HCT116 (cell line): ENCODE results near the gene ZBED5. TPM values are rescaled to one million over a fixed set of nuclear protein-coding genes. Genes with fewer than 3 reads are reported as not detected.
"Not testable (repeated sequence)": the region's sequence is repeated elsewhere in the genome, so short reads cannot be mapped to it uniquely, and the experiment has no call there.

Experiments used
- ATAC-seq: fragments of 200-7000 bp; cut with Tn5 transposase; 2 replicates; pipeline ENCODE4 v1.9.1; 2020; ENCODE audit warnings: mild to moderate bottlenecking, moderate library complexity
- BruUV-seq: library from RNA; stranded (reverse); fragments of 400-500 nt; replicated peaks from 2 replicates; lab custom pipeline; 2021; lab: Mats Ljungman, UMichigan
- CTCF ChIA-PET: fragments of 300-600 bp; sonication (Branson Sonifier 250); formaldehyde crosslinking; loops from one replicate; lab custom pipeline; 2021; ENCODE audit warnings: antibody characterized with exemption; lab: Charles Lee
- POLR2A ChIA-PET: fragments of 300-600, 350-600 bp; sonication (Branson Sonifier 250); formaldehyde crosslinking; loops from one replicate; lab custom pipeline; 2021; ENCODE audit warnings: antibody characterized with exemption; lab: Charles Lee
- RAD21 ChIA-PET, 2 experiments: fragments of 300-600 bp; sonication (Branson Sonifier 250); formaldehyde crosslinking; loops; one replicate each; lab custom pipeline; 2023; ENCODE audit warnings: low total read pairs in 2 of 2; ENCODE audit not compliant: uncharacterized antibody in 2 of 2, unreplicated experiment in 2 of 2, low non-redundant PET in 1 of 2; lab: Charles Lee
- DNase-seq: peaks from one replicate; pipeline ENCODE4 v3.0.0-alpha.2; 2010; ENCODE audit warnings: low read depth, low spot score
- H2AFZ ChIP-seq: fragments of 200-600 bp; shearing (Covaris generic), sonication (generic); 2 replicates; pipeline ENCODE4 v1.6.1; 2017; ENCODE audit warnings: low read depth, mixed run types, mixed read lengths, antibody characterized with exemption, low read length; ENCODE audit not compliant: poor library complexity, severe bottlenecking
- H3K27ac ChIP-seq: 2 replicates; pipeline ENCODE4 v1.5.1; 2012; ENCODE audit warnings: low read depth, low read length
- H3K27me3 ChIP-seq: fragments of 200-600 bp; sonication (generic); 2 replicates; pipeline ENCODE4 v1.6.1; 2016; ENCODE audit warnings: mixed run types, low read length, mixed read lengths; ENCODE audit not compliant: insufficient read depth
- H3K36me3 ChIP-seq, 2 experiments: fragments of 200-500 bp in 1 of 2; fragments of 200-600 bp in 1 of 2; sonication (Bioruptor generic) in 1 of 2; sonication (generic) in 1 of 2; 2 replicates each; pipeline versions ENCODE4 v1.5.1 to v1.6.1; 2014 to 2016; ENCODE audit warnings: low read length in 2 of 2, inconsistent platforms in 1 of 2, mixed read lengths in 1 of 2, mixed run types in 1 of 2; ENCODE audit not compliant: insufficient read depth in 2 of 2, control insufficient read depth in 1 of 2
- H3K4me1 ChIP-seq, 2 experiments: fragments of 200-600 bp in 1 of 2; sonication (generic) in 1 of 2; 2 replicates each; pipeline versions ENCODE4 v1.5.1 to v1.6.1; 2012 to 2017; ENCODE audit warnings: low read length in 2 of 2, inconsistent platforms in 1 of 2, mild to moderate bottlenecking in 1 of 2, mixed read lengths in 1 of 2, mixed run types in 1 of 2, moderate library complexity in 1 of 2; ENCODE audit not compliant: insufficient read depth in 2 of 2, control insufficient read depth in 1 of 2
- H3K4me2 ChIP-seq: fragments of 200-600 bp; sonication (generic); 2 replicates; pipeline ENCODE4 v1.6.1; 2017; ENCODE audit warnings: mixed run types, low read length, mixed read lengths
- H3K4me3 ChIP-seq, 2 experiments: fragments of 200-600 bp in 1 of 2; sonication (generic) in 1 of 2; replicated peaks in 1 of 2; 2 replicates each; pipeline ENCODE4 v1.5.1; 2011 to 2016; ENCODE audit warnings: low read length in 2 of 2, control low read depth in 1 of 2, low read depth in 1 of 2, mild to moderate bottlenecking in 1 of 2, mixed read lengths in 1 of 2, mixed run types in 1 of 2
- H3K79me2 ChIP-seq: fragments of 200-600 bp; sonication (generic); 2 replicates; pipeline ENCODE4 v1.6.1; 2017; ENCODE audit warnings: mild to moderate bottlenecking, mixed run types, low read length, moderate library complexity, mixed read lengths; ENCODE audit not compliant: insufficient read depth
- H3K9ac ChIP-seq: fragments of 200-600 bp; sonication (generic); 2 replicates; pipeline ENCODE4 v1.6.1; 2016; ENCODE audit warnings: low read length, mixed read lengths
- H3K9me2 ChIP-seq: fragments of 200-600 bp; sonication (generic), shearing (Covaris generic); 2 replicates; pipeline ENCODE4 v1.6.1; 2017; ENCODE audit warnings: mixed run types, mild to moderate bottlenecking, moderate library complexity; ENCODE audit not compliant: insufficient read depth
- H3K9me3 ChIP-seq, 2 experiments: fragments of 200-500 bp in 1 of 2; fragments of 200-600 bp in 1 of 2; sonication (Bioruptor generic) in 1 of 2; sonication (generic) in 1 of 2; 2 replicates each; pipeline ENCODE4 v1.6.1; 2014 to 2017; ENCODE audit warnings: low read length in 2 of 2, mixed read lengths in 2 of 2, inconsistent platforms in 1 of 2, low read depth in 1 of 2, mild to moderate bottlenecking in 1 of 2, mixed run types in 1 of 2, moderate library complexity in 1 of 2; ENCODE audit not compliant: control insufficient read depth in 1 of 2, insufficient read depth in 1 of 2
- H4K20me1 ChIP-seq: fragments of 200-600 bp; sonication (generic), shearing (Covaris generic); 2 replicates; pipeline ENCODE4 v1.6.1; 2017; ENCODE audit warnings: mixed run types, mild to moderate bottlenecking, moderate library complexity; ENCODE audit not compliant: insufficient read depth
- CBX3 ChIP-seq: IDR thresholded peaks from 2 replicates; pipeline ENCODE4 v1.6.1; 2012; ENCODE audit warnings: low read depth
- EGR1 ChIP-seq: IDR thresholded peaks from 2 replicates; pipeline ENCODE4 v1.6.1; 2012; ENCODE audit warnings: low read depth
- ELF1 ChIP-seq: IDR thresholded peaks from 2 replicates; pipeline ENCODE4 v1.6.1; 2012; ENCODE audit warnings: low read depth, borderline replicate concordance
- EZH2 ChIP-seq: fragments of 200-600 bp; sonication (generic); IDR thresholded peaks from 2 replicates; pipeline ENCODE4 v1.6.1; 2017; ENCODE audit warnings: antibody characterized with exemption, mixed run types
- EZH2phosphoT487 ChIP-seq: fragments of 200-600 bp; IDR thresholded peaks from 2 replicates; pipeline ENCODE4 v1.6.1; 2018; ENCODE audit warnings: antibody characterized with exemption, borderline replicate concordance
- JUND ChIP-seq: IDR thresholded peaks from 2 replicates; pipeline ENCODE4 v1.6.1; 2012
- POLR2A ChIP-seq: IDR thresholded peaks from 2 replicates; pipeline ENCODE4 v1.7.0; 2011; ENCODE audit warnings: borderline replicate concordance; ENCODE audit not compliant: insufficient read depth, insufficient read length; ENCODE audit errors: extremely low read depth
- POLR2AphosphoS5 ChIP-seq: IDR thresholded peaks from 2 replicates; pipeline ENCODE4 v1.6.1; 2011; ENCODE audit warnings: mild to moderate bottlenecking, low read depth, low read length, moderate library complexity
- RAD21 ChIP-seq: IDR thresholded peaks from 2 replicates; pipeline ENCODE4 v1.6.1; 2012; ENCODE audit warnings: low read depth, mild to moderate bottlenecking
- SIN3A ChIP-seq: IDR thresholded peaks from 2 replicates; pipeline ENCODE4 v1.6.1; 2012; ENCODE audit warnings: low read depth
- SP1 ChIP-seq: IDR thresholded peaks from 2 replicates; pipeline ENCODE4 v1.6.1; 2012; ENCODE audit warnings: low read depth
- SRF ChIP-seq: IDR thresholded peaks from 2 replicates; pipeline ENCODE4 v1.6.1; 2012; ENCODE audit warnings: low read depth
- TCF7L2 ChIP-seq: IDR thresholded peaks from 2 replicates; pipeline ENCODE4 v1.7.0; 2011; ENCODE audit warnings: borderline replicate concordance, inconsistent platforms; ENCODE audit not compliant: insufficient read depth, insufficient read length; ENCODE audit errors: extremely low read depth
- ZFX ChIP-seq: fragments of 450-650 bp; IDR thresholded peaks from 2 replicates; pipeline ENCODE4 v1.6.1; 2017
- ZNF274 ChIP-seq: fragments of 200-500 bp; sonication (Bioruptor generic); IDR thresholded peaks from 2 replicates; pipeline ENCODE4 v1.6.1; 2014; ENCODE audit warnings: mild to moderate bottlenecking, low read depth, low read length, inconsistent platforms
- intact Hi-C: fragments of 100-400 bp; cut with micrococcal nuclease; formaldehyde crosslinking; loops from 2 replicates; pipeline ENCODE4 v1.10.0; 2022
- total RNA-seq: library from RNA; stranded (reverse); gene quantifications from one replicate; pipeline ENCODE4 v1.2.1, GENCODE V29; 2021; ENCODE audit not compliant: unreplicated experiment
- TF ChIP-seq, protein P1 (sequence below): IDR thresholded peaks from 2 replicates; pipeline ENCODE4 v1.6.1; 2011; ENCODE audit warnings: mild to moderate bottlenecking, low read length, moderate library complexity; ENCODE audit not compliant: insufficient replicate concordance; ENCODE audit errors: extremely low read depth
- TF ChIP-seq, protein P2 (sequence below): IDR thresholded peaks from 2 replicates; pipeline ENCODE4 v1.6.1; 2012
- TF ChIP-seq, protein P3 (sequence below): IDR thresholded peaks from 2 replicates; pipeline ENCODE4 v1.6.1; 2012; ENCODE audit warnings: low read depth
- TF ChIP-seq, protein P4 (sequence below): IDR thresholded peaks from 2 replicates; pipeline ENCODE4 v1.6.1; 2012

Gene ZBED5
- total RNA-seq, 1 experiment from 2014 or later: 26.8 TPM

DNA sequence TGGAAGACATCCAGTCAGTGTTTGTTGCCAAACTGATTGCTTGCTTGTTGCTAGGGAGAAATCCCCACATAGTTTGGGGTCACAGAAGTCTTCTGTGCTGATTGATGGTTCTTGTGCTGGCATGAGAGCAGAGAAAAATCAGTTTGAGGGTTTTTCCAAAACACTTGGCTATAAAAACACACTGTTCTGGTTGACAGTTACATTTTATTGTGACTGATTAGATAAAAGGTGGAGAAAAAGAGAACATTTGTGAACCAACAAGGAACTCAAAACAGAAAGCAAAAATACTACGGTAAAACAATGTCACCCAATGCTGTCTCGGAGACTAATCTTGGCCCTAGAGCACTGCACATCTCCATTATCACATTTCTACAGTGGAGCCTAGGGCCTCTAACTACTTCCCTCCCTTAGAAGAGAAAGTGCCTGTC is 34.7 kb downstream of the ZBED5 start:
- 0 out of 4 replicates have a peak, but pooled peaks cover 0 to 3% of the 10 kb centered on the region in 2 experiments for H3K4me1 ChIP-seq
- ATAC-seq: no peak
- no TSS peak for BruUV-seq

DNA sequence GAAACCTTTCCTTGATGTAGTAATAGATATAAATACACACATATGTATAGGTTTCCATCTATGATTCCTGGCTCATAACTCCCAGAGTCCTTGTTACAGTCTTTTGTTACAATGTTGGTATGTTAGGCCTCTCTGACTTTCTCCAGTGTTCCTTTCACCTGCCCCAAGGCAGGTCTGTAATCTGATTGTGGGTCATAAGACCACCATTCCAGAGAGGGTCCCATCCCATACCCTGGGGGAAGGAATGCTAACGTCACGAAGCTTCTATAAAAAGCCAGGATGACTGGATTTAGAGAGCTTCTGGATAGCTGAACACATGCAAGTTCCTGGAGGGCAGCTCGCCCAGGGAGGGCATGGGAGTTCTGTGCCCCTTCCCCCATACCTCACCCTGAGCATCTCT is 35.4 kb downstream of the ZBED5 start:
- H3K27me3 ChIP-seq, intact Hi-C loops, H3K36me3 ChIP-seq, DNase-seq, ATAC-seq, CTCF ChIA-PET, H3K27ac ChIP-seq, H4K20me1 ChIP-seq, H3K4me1 ChIP-seq, H3K9me2 ChIP-seq, H2AFZ ChIP-seq, H3K4me2 ChIP-seq, POLR2A ChIA-PET, H3K4me3 ChIP-seq, BruUV-seq, RAD21 ChIA-PET, H3K9me3 ChIP-seq, H3K9ac ChIP-seq, H3K79me2 ChIP-seq: not testable (repeated sequence)

More for the DNA sequence above, 34.7 kb downstream of the ZBED5 start:
- Histone ChIP-seq H4K20me1 (no peaks in the 10 kb centered on the region), H3K27me3 (no peaks in the 10 kb centered on the region), H3K9me3 (no peaks in the 10 kb centered on the region), H3K9me2 (no peaks in the 10 kb centered on the region), H2AFZ (no peak overlapping the region), H3K9ac (no peak overlapping the region), H3K79me2 (no peaks in the 10 kb centered on the region), H3K4me3 (no peak overlapping the region), H3K36me3 (no peaks in the 10 kb centered on the region), H3K27ac (no peak overlapping the region), H3K4me2 (no peak overlapping the region)
- no peak for TF ChIP-seq EZH2
- no peak for TF ChIP-seq TCF7L2
- no peak for TF ChIP-seq RAD21
- TF ChIP-seq EZH2phosphoT487: no peak
- TF ChIP-seq SIN3A: no peak
- TF ChIP-seq, protein P1, sequence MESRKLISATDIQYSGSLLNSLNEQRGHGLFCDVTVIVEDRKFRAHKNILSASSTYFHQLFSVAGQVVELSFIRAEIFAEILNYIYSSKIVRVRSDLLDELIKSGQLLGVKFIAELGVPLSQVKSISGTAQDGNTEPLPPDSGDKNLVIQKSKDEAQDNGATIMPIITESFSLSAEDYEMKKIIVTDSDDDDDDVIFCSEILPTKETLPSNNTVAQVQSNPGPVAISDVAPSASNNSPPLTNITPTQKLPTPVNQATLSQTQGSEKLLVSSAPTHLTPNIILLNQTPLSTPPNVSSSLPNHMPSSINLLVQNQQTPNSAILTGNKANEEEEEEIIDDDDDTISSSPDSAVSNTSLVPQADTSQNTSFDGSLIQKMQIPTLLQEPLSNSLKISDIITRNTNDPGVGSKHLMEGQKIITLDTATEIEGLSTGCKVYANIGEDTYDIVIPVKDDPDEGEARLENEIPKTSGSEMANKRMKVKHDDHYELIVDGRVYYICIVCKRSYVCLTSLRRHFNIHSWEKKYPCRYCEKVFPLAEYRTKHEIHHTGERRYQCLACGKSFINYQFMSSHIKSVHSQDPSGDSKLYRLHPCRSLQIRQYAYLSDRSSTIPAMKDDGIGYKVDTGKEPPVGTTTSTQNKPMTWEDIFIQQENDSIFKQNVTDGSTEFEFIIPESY: no peak
- TF ChIP-seq, protein P2, sequence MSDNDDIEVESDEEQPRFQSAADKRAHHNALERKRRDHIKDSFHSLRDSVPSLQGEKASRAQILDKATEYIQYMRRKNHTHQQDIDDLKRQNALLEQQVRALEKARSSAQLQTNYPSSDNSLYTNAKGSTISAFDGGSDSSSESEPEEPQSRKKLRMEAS: no peak
- TF ChIP-seq, protein P3, sequence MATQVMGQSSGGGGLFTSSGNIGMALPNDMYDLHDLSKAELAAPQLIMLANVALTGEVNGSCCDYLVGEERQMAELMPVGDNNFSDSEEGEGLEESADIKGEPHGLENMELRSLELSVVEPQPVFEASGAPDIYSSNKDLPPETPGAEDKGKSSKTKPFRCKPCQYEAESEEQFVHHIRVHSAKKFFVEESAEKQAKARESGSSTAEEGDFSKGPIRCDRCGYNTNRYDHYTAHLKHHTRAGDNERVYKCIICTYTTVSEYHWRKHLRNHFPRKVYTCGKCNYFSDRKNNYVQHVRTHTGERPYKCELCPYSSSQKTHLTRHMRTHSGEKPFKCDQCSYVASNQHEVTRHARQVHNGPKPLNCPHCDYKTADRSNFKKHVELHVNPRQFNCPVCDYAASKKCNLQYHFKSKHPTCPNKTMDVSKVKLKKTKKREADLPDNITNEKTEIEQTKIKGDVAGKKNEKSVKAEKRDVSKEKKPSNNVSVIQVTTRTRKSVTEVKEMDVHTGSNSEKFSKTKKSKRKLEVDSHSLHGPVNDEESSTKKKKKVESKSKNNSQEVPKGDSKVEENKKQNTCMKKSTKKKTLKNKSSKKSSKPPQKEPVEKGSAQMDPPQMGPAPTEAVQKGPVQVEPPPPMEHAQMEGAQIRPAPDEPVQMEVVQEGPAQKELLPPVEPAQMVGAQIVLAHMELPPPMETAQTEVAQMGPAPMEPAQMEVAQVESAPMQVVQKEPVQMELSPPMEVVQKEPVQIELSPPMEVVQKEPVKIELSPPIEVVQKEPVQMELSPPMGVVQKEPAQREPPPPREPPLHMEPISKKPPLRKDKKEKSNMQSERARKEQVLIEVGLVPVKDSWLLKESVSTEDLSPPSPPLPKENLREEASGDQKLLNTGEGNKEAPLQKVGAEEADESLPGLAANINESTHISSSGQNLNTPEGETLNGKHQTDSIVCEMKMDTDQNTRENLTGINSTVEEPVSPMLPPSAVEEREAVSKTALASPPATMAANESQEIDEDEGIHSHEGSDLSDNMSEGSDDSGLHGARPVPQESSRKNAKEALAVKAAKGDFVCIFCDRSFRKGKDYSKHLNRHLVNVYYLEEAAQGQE: no peak
- no peak for TF ChIP-seq EGR1
- TF ChIP-seq CBX3: no peak
- no peak for TF ChIP-seq POLR2A
- no peak for TF ChIP-seq SP1
- TF ChIP-seq JUND: no peak
- TF ChIP-seq ELF1: no peak
- TF ChIP-seq POLR2AphosphoS5: no peak
- TF ChIP-seq, protein P4, sequence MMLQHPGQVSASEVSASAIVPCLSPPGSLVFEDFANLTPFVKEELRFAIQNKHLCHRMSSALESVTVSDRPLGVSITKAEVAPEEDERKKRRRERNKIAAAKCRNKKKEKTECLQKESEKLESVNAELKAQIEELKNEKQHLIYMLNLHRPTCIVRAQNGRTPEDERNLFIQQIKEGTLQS: no peak
- TF ChIP-seq SRF: no peak
- no peak for TF ChIP-seq ZNF274
- no peak for TF ChIP-seq ZFX
- ChIA-PET CTCF (no interaction called here), POLR2A (no interaction called here), RAD21 (no interaction called here)
- no peak for DNase-seq
- intact Hi-C loops: no loop called here
